ENCODE measurements around the gene SPAG9.

The SPAG9 gene

DNA sequence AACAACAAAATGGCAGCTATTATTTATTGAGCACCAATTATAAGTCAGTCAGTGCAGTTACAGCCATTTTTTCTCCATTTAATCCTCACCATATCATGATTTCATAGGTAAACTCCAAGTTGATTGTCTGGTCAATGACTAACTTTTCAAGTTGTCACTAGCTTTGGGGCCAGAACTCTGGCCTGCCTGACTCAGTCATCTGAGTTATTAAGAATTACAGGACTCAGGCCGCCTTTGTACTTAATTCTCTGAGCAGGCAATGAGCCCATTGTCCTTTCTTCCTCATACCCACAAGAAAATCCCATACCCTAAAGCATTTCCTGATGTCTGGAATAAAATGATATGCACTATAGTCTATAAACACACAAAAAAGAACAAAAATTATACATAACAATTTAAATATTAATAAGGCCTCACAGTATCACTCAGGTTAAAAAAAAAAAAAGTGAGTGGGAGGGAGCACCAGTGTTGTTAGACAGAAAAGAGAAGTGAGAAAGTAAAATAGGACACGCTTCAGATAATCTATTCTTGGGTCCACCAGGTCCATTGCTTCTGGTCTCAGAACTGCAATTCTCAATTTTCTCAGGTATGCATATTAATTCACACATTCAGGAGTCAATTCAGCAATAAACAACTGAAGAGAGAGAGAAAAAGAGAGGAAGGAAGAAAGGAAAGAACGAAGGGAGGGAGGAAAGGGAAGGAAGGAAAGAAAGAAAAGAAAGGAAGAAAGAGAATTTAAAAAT, 70.2 kb downstream of the SPAG9 start:
- H3K36me3 ChIP-seq (ENCODE audit: insufficient read depth, low read length), result no peaks in the 10 kb centered on the region

DNA sequence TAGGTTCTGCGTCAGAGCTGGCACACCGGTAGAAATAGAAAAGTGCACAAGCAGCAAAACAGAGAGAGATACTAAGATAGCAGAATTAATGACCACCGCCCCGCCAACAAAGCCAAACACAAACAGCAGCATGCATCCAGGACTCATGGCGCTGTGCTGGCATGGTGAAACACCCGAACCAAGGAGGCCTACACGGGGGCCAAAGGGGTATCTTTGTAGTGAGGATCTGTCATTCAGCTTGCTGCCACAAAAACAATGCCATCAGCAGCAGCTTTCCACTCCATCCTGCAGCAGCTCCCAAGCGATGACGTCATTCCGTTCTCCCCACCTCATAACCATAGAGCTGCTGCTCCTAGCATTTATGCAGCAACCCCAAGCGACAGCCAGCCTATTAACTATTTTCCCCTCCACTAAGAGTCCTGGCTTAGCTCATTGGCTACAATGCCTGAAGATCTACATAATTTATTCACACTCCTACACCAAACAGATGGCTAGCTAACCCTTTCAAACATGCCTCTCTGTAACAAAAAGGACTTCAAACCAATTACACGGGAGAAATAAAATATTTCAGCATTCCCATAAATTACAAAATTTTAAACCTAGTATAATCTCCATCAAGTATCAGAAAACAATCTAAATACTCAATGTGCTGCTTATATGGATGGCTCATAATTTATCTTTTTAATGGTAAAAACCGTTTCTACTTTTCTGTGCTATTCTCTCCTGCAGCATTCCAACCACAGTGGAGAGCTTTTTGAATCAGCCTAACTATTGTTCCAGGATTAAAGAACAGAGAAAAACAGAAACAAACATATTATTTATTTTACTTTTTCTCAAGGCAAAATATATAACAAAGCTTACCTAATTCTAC, 73.9 kb downstream of the SPAG9 start:
- H3K27me3 ChIP-seq (ENCODE audit: control insufficient read depth, insufficient read depth, low read length), result no peaks in the 10 kb centered on the region
- no peaks in the 10 kb centered on the region for H3K9me3 ChIP-seq (replicated peaks; ENCODE audit: low read length)
- H3K4me1 ChIP-seq (ENCODE audit: control insufficient read depth, insufficient read depth, low read length), result peaks cover 22% of the 10 kb centered on the region
- H3K36me3 ChIP-seq (ENCODE audit: insufficient read depth, low read length), result peaks cover under 1% of the 10 kb centered on the region
- peak overlapping the region; percentile 82 for H3K4me2 ChIP-seq (ENCODE audit: low read length)
- H3K9ac ChIP-seq (ENCODE audit: low read depth, low read length), result peak overlapping the region; percentile 25
- peak overlapping the region; percentile 58 for H3K4me3 ChIP-seq (ENCODE audit: low read length)

More for the DNA sequence above, 70.2 kb downstream of the SPAG9 start:
- Histone ChIP-seq H3K9me3 (replicated peaks; ENCODE audit: low read length) (no peaks in the 10 kb centered on the region), H3K4me2 (ENCODE audit: low read length) (no peak overlapping the region), H3K4me1 (ENCODE audit: control insufficient read depth, insufficient read depth, low read length) (peaks cover 22% of the 10 kb centered on the region), H3K9ac (ENCODE audit: low read depth, low read length) (no peak overlapping the region), H3K4me3 (ENCODE audit: low read length) (no peak overlapping the region), H3K27me3 (ENCODE audit: control insufficient read depth, insufficient read depth, low read length) (no peaks in the 10 kb centered on the region)

DNA sequence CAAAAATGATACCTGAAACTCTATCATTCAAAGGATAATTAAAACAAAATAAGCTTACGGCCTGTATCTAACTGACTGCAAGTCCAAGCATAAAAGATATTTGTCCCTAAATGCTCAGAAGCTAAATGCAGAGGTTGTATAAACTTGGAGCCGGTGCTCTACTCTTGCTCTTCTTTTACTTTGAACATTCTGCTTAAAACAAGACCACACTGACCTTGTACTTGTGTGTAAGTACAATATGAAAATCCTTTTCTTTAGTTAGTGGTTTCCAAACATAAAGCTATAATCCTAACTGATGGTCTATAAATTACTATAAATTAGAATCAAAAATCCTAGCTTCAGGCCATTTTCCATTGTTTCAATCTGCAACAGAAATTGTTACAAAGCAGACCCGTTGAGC, 74.6 kb downstream of the SPAG9 start:
- Histone ChIP-seq H3K36me3 (ENCODE audit: insufficient read depth, low read length) (peaks cover 7% of the 10 kb centered on the region), H3K27me3 (ENCODE audit: control insufficient read depth, insufficient read depth, low read length) (no peaks in the 10 kb centered on the region), H3K4me3 (ENCODE audit: low read length) (peak overlapping the region; percentile 58), H3K4me2 (ENCODE audit: low read length) (peak overlapping the region; percentile 82), H3K9me3 (replicated peaks; ENCODE audit: low read length) (no peaks in the 10 kb centered on the region), H3K4me1 (ENCODE audit: control insufficient read depth, insufficient read depth, low read length) (peaks cover 22% of the 10 kb centered on the region), H3K9ac (ENCODE audit: low read depth, low read length) (no peak overlapping the region)

DNA sequence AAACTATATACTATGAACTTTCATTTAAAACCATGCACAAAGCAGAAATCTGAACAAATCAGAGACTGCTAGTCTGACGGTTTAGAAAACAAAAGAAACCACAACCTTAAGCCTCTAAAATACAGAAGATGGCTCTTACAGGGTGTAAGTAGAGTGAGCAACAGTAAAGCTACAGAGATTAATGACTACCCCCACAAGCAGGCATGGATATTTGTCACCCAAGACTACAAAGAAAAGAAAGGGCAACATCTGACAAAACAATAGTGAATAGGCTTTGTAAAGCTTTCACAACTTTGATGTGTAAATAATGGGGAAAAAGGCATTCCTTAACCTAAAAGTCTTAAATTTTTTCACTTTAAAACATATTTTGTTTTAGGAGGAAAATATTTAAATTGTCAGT, 75.0 kb downstream of the SPAG9 start:
- Histone ChIP-seq H3K4me2 (ENCODE audit: low read length) (peak overlapping the region; percentile 82), H3K9me3 (replicated peaks; ENCODE audit: low read length) (no peaks in the 10 kb centered on the region), H3K9ac (ENCODE audit: low read depth, low read length) (no peak overlapping the region), H3K27me3 (ENCODE audit: control insufficient read depth, insufficient read depth, low read length) (no peaks in the 10 kb centered on the region), H3K4me3 (ENCODE audit: low read length) (no peak overlapping the region), H3K36me3 (ENCODE audit: insufficient read depth, low read length) (peaks cover 7% of the 10 kb centered on the region), H3K4me1 (ENCODE audit: control insufficient read depth, insufficient read depth, low read length) (peaks cover 22% of the 10 kb centered on the region)

DNA sequence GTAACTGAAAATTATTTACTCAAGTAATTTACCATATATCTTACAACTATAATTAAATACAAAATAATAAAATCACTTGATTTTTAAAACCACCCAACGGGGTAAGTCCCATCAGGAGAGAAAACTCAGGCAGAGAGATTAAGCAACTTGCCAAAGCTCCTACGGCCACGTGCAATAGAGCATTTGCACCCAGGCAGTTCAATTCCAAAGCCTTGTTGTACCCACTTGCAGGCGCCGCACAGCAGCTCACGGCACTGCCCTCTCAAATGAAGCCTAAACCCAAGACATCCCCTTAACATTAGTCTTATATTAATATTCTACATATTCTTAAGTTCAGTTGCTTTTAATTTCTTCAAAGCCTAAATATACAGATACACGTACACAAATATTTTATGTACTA, 75.7 kb downstream of the SPAG9 start:
- no peaks in the 10 kb centered on the region for H3K9me3 ChIP-seq (replicated peaks; ENCODE audit: low read length)
- H3K27me3 ChIP-seq (ENCODE audit: control insufficient read depth, insufficient read depth, low read length), result no peaks in the 10 kb centered on the region
- H3K36me3 ChIP-seq (ENCODE audit: insufficient read depth, low read length), result peaks cover 7% of the 10 kb centered on the region
- H3K4me3 ChIP-seq (ENCODE audit: low read length), result no peak overlapping the region
- peak overlapping the region; percentile 15 for H3K4me2 ChIP-seq (ENCODE audit: low read length)
- peaks cover 22% of the 10 kb centered on the region for H3K4me1 ChIP-seq (ENCODE audit: control insufficient read depth, insufficient read depth, low read length)
- no peak overlapping the region for H3K9ac ChIP-seq (ENCODE audit: low read depth, low read length)

DNA sequence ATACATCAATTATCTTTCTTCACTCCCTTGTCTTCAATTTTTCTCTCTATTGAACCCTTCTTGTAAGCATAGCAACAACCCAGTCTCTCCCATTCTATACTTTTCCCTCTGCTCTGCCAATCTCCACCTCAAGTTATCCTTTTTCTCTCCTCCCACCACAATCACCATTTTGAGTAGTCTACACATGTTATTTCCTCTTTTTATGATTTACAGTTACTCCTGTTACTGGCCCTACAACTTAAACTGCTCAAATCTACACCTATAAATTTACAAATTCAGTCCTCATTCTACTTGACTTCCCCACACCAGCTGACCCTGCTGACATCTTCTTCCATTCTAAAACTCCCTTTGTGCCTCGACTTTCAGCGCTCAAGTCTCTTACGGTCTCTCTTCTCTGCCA, 84.6 kb downstream of the SPAG9 start:
- H3K9ac ChIP-seq (ENCODE audit: low read depth, low read length), result no peak overlapping the region

DNA sequence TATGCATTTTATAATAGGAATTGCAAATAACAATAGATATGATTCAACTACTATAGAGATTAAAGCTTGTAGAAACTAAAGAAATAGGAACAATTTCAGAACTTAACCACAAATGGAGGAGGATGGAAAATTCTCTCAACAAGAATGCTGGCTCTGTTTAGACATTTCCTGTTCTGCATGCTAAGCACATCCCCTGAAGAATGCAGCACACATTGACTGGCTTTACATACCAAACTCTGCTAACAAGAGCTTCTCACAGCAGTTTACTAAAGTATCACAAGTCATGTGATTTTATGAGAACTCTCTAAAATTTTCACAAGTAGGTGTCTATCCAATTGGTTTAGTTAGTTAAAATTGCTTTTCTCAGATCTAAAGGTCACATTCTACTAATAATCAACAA, 85.2 kb downstream of the SPAG9 start:
- H3K4me2 ChIP-seq (ENCODE audit: low read length), result no peak overlapping the region
- no peak overlapping the region for H3K9ac ChIP-seq (ENCODE audit: low read depth, low read length)
- no peak overlapping the region for H3K4me3 ChIP-seq (ENCODE audit: low read length)
- H3K27me3 ChIP-seq (ENCODE audit: control insufficient read depth, insufficient read depth, low read length), result no peaks in the 10 kb centered on the region
- H3K36me3 ChIP-seq (ENCODE audit: insufficient read depth, low read length), result peaks cover 18% of the 10 kb centered on the region
- no peaks in the 10 kb centered on the region for H3K9me3 ChIP-seq (replicated peaks; ENCODE audit: low read length)
- no peaks in the 10 kb centered on the region for H3K4me1 ChIP-seq (ENCODE audit: control insufficient read depth, insufficient read depth, low read length)

More for the DNA sequence above, 84.6 kb downstream of the SPAG9 start:
- Histone ChIP-seq H3K4me1 (ENCODE audit: control insufficient read depth, insufficient read depth, low read length) (no peaks in the 10 kb centered on the region), H3K4me2 (ENCODE audit: low read length) (no peak overlapping the region), H3K36me3 (ENCODE audit: insufficient read depth, low read length) (peaks cover 14% of the 10 kb centered on the region), H3K9me3 (replicated peaks; ENCODE audit: low read length) (no peaks in the 10 kb centered on the region), H3K27me3 (ENCODE audit: control insufficient read depth, insufficient read depth, low read length) (no peaks in the 10 kb centered on the region), H3K4me3 (ENCODE audit: low read length) (no peak overlapping the region)

DNA sequence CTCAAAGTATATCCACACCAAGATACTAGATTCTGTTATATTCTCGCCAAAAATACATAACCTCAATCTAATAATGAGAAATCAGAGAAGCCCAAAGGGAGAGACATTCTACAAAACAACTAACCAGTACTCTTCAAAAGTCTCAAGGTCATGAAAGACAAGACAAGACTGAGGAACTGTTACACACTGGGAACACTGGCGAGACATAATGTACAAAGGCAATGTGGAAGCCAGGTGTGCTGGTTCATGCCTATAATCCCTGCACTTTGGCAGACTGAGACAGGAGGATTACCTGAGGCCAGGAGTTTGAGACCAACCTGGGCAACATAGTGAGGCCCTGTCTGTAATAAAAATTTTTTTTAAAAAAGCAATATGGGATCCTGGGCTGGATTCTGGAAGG, 85.9 kb downstream of the SPAG9 start:
- H3K9me3 ChIP-seq (replicated peaks; ENCODE audit: low read length), result no peaks in the 10 kb centered on the region
- no peak overlapping the region for H3K4me3 ChIP-seq (ENCODE audit: low read length)
- no peak overlapping the region for H3K4me2 ChIP-seq (ENCODE audit: low read length)
- H3K36me3 ChIP-seq (ENCODE audit: insufficient read depth, low read length), result peaks cover 18% of the 10 kb centered on the region
- peaks cover 5% of the 10 kb centered on the region for H3K4me1 ChIP-seq (ENCODE audit: control insufficient read depth, insufficient read depth, low read length)
- no peak overlapping the region for H3K9ac ChIP-seq (ENCODE audit: low read depth, low read length)
- H3K27me3 ChIP-seq (ENCODE audit: control insufficient read depth, insufficient read depth, low read length), result no peaks in the 10 kb centered on the region

DNA sequence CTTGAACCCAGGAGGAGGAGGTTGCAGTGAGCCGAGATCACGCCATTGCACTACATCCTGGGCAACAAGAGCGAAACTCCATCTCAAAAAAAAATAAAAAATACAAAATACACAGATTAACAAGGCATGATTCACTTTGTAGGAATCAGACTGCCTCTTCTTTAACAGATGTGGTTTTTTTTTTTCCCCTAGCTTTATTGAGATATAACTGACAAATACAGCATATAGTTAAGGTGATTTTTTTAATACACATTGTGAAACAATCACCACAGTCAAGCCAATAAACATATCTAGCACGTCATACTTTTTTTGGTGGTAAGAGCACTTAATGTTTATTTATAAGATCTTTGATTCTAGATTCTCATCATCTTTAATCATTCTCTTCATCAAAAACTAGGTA, 87.8 kb downstream of the SPAG9 start:
- peaks cover 16% of the 10 kb centered on the region for H3K36me3 ChIP-seq (ENCODE audit: insufficient read depth, low read length)
- no peak overlapping the region for H3K4me2 ChIP-seq (ENCODE audit: low read length)
- no peak overlapping the region for H3K4me3 ChIP-seq (ENCODE audit: low read length)
- no peaks in the 10 kb centered on the region for H3K9me3 ChIP-seq (replicated peaks; ENCODE audit: low read length)
- no peaks in the 10 kb centered on the region for H3K27me3 ChIP-seq (ENCODE audit: control insufficient read depth, insufficient read depth, low read length)
- peaks cover 7% of the 10 kb centered on the region for H3K4me1 ChIP-seq (ENCODE audit: control insufficient read depth, insufficient read depth, low read length)
- H3K9ac ChIP-seq (ENCODE audit: low read depth, low read length), result no peak overlapping the region

DNA sequence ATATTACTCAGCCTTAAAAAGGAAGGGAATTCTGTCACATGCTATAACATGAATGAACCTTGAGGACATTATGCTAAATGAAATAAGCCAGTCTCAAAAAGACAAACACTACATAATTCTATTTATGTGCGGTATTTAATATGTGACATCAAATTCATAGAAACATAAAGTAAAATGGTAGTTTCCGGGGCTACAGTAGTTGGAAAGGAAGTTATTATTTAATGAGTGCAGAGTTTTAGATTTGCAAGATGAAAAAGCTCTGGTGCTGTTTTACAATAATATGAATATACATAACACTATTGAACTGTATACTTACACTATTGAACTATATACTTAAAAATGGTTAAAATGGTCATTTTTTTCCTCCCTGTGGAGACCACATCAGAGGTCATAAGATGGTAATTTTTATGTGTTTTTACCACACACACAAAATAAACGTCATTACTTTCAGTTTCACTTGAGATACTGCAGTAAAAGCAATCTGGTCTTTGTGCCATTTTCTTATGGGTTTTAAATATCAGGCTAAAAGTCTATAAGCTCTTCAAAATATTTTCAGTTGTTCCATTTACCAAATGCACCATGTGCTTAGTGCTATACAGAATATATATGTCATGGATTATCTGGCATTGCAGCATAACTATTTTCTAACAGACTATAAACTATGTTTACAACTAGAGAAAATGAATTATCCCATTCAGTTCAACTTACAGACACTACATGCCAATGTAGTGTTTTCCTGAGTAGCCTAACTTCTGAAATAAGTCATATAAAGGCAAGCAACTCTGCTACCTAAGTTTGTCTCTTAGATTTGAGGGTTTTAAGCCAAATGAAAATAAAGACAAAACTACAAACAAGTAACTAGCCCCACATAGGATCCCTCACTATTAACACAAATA, 90.9 kb downstream of the SPAG9 start:
- H3K27me3 ChIP-seq (ENCODE audit: control insufficient read depth, insufficient read depth, low read length), result no peaks in the 10 kb centered on the region
- H3K9me3 ChIP-seq (replicated peaks; ENCODE audit: low read length), result no peaks in the 10 kb centered on the region
- H3K4me3 ChIP-seq (ENCODE audit: low read length), result peak overlapping the region; percentile 44
- H3K4me2 ChIP-seq (ENCODE audit: low read length), result peak overlapping the region; percentile 73
- H3K36me3 ChIP-seq (ENCODE audit: insufficient read depth, low read length), result peaks cover 9% of the 10 kb centered on the region
- H3K9ac ChIP-seq (ENCODE audit: low read depth, low read length), result peak overlapping the region; percentile 6
- peaks cover 7% of the 10 kb centered on the region for H3K4me1 ChIP-seq (ENCODE audit: control insufficient read depth, insufficient read depth, low read length)

DNA sequence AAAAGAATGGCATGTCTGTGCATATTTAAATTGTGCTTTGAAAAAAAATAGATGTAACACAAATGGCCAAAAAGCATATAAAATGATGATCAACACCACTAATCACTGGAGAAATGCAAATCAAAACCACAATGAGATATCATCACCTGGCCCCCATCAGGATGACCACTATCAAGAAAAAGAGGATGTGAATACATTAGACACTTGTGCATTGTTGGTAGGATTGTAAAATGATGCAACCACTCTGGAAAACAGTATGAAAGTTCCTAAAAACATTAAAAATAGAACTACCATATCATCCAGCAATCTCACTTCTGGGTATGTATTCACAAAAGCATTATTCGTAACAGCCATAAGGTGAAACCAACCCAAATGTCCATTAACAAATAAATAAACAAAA, 91.5 kb downstream of the SPAG9 start:
- H3K4me2 ChIP-seq (ENCODE audit: low read length), result no peak overlapping the region
- peaks cover 7% of the 10 kb centered on the region for H3K36me3 ChIP-seq (ENCODE audit: insufficient read depth, low read length)
- H3K4me1 ChIP-seq (ENCODE audit: control insufficient read depth, insufficient read depth, low read length), result peaks cover 7% of the 10 kb centered on the region
- no peaks in the 10 kb centered on the region for H3K9me3 ChIP-seq (replicated peaks; ENCODE audit: low read length)
- no peaks in the 10 kb centered on the region for H3K27me3 ChIP-seq (ENCODE audit: control insufficient read depth, insufficient read depth, low read length)
- no peak overlapping the region for H3K9ac ChIP-seq (ENCODE audit: low read depth, low read length)
- H3K4me3 ChIP-seq (ENCODE audit: low read length), result no peak overlapping the region
